Endothelial cell (in vitro differentiated cells): ENCODE data around the gene LRRC8B. TPM values are rescaled to one million over a fixed set of nuclear protein-coding genes. Genes with fewer than 3 reads are reported as not detected.

Experiments
- DNase-seq: peaks from one replicate; pipeline ENCODE4 v3.0.0; 2021; ENCODE audit warnings: low spot score
- H3K27ac Mint-ChIP-seq: one replicate; pipeline ENCODE4 v1.8.0; 2021; ENCODE audit warnings: mixed read lengths, inconsistent platforms; ENCODE audit not compliant: unreplicated experiment
- H3K27me3 Mint-ChIP-seq: one replicate; pipeline ENCODE4 v1.8.0; 2021; ENCODE audit warnings: mild to moderate bottlenecking, moderate library complexity, mixed read lengths, inconsistent platforms; ENCODE audit not compliant: unreplicated experiment
- H3K36me3 Mint-ChIP-seq: one replicate; pipeline ENCODE4 v1.8.0; 2021; ENCODE audit warnings: mild to moderate bottlenecking, low read depth, mixed read lengths, inconsistent platforms; ENCODE audit not compliant: unreplicated experiment
- H3K4me1 Mint-ChIP-seq: one replicate; pipeline ENCODE4 v1.8.0; 2021; ENCODE audit warnings: mild to moderate bottlenecking, mixed read lengths, inconsistent platforms; ENCODE audit not compliant: unreplicated experiment
- H3K4me3 Mint-ChIP-seq: one replicate; pipeline ENCODE4 v1.8.0; 2021; ENCODE audit warnings: mild to moderate bottlenecking, mixed read lengths, inconsistent platforms; ENCODE audit not compliant: unreplicated experiment
- H3K9me3 Mint-ChIP-seq: one replicate; pipeline ENCODE4 v1.8.0; 2021; ENCODE audit warnings: mixed read lengths, inconsistent platforms; ENCODE audit not compliant: unreplicated experiment
- total RNA-seq: library from RNA; stranded (reverse); fragmentation: NEBNext Ultra II Directional; extraction: Animal tissue kit (Norgen Biotek cat#: 25700); gene quantifications from one replicate; pipeline ENCODE4 v1.2.1, GENCODE V29; 2021; ENCODE audit not compliant: unreplicated experiment
- TF ChIP-seq, protein P1 (sequence below): fragments of 200-600 bp; sonication (generic); IDR thresholded peaks from one replicate; pipeline ENCODE4 v1.5.0; 2021; ENCODE audit warnings: antibody characterized with exemption; ENCODE audit not compliant: unreplicated experiment

Gene LRRC8B
- total RNA-seq, 1 donor from 2014 or later: 14.5 TPM

DNA sequence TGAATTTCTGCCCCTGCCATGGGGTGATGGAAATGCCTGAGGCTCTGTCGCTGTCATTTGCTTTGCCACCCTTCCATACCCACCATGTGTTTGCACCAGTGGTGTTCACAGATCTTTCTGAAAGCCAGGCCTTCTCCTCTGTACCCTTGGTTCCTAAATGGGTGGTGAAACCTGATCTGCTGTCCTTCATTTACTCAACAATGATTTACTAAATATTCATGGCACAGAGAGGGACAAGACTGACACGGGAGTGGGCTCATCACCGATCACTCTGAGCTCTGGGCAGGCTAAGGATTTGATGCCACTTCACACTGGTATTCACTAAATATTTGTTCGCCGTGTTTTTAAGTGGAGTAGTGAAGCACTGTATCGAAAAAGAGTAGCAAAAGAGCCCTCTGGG lies 40.9 kb downstream of the LRRC8B start:
- Mint-ChIP-seq H3K36me3 (peaks cover 4% of the 10 kb centered on the region), H3K9me3 (no peaks in the 10 kb centered on the region), H3K4me1 (peaks cover 14% of the 10 kb centered on the region), H3K4me3 (no peak overlapping the region), H3K27ac (no peak overlapping the region), H3K27me3 (no peaks in the 10 kb centered on the region)
- TF ChIP-seq, protein P1, sequence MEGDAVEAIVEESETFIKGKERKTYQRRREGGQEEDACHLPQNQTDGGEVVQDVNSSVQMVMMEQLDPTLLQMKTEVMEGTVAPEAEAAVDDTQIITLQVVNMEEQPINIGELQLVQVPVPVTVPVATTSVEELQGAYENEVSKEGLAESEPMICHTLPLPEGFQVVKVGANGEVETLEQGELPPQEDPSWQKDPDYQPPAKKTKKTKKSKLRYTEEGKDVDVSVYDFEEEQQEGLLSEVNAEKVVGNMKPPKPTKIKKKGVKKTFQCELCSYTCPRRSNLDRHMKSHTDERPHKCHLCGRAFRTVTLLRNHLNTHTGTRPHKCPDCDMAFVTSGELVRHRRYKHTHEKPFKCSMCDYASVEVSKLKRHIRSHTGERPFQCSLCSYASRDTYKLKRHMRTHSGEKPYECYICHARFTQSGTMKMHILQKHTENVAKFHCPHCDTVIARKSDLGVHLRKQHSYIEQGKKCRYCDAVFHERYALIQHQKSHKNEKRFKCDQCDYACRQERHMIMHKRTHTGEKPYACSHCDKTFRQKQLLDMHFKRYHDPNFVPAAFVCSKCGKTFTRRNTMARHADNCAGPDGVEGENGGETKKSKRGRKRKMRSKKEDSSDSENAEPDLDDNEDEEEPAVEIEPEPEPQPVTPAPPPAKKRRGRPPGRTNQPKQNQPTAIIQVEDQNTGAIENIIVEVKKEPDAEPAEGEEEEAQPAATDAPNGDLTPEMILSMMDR: no peak
- DNase-seq: no peak

DNA sequence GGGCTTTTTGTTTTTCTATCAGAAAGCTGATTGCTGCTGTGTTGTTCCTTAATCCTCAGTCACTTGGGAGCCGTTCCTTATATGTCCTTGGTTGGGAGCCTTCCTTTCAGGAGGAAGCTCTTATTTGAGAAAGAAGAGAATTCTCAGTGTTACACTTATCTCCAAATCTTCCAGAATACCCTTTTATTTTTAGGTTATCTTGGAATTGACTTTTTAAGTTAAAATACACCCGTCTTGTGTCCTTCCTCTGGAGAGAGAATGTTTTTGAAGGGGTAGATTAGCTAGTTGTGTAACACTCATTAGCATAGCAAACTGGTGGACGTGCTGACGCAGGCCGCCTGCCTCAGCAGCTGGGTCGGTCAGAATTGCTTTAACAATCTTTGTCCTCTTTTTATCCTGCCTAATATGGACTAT lies 42.1 kb downstream of the LRRC8B start:
- Mint-ChIP-seq H3K36me3 (peaks cover 8% of the 10 kb centered on the region), H3K27me3 (no peaks in the 10 kb centered on the region), H3K4me1 (peaks cover 14% of the 10 kb centered on the region), H3K4me3 (no peak overlapping the region), H3K9me3 (no peaks in the 10 kb centered on the region), H3K27ac (peak overlapping the region; percentile 65)
- TF ChIP-seq, protein P1: no peak
- no peak for DNase-seq

DNA sequence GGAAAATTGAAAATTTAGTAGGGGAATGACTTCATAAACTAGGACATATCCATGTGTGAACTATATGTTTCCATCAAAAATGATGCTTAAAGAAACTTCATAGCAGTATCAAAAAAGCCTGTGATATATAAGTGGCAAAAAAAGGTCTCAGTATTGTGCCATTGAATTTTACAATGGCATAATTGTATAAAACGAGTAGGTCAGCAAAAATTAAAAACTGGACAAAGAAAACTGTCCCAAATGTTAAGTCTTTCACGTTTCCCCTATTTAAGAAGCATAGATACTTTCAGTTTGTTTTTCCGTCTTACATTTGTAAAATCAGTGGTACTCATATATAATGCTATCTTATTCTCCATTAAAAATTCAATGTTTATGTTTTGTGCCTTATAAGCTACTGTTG lies 43.2 kb downstream of the LRRC8B start:
- TF ChIP-seq, protein P1: no peak
- Mint-ChIP-seq H3K36me3 (peaks cover 13% of the 10 kb centered on the region), H3K4me3 (no peak overlapping the region), H3K27ac (no peak overlapping the region), H3K9me3 (no peaks in the 10 kb centered on the region), H3K27me3 (no peaks in the 10 kb centered on the region), H3K4me1 (peaks cover 10% of the 10 kb centered on the region)
- DNase-seq: no peak

DNA sequence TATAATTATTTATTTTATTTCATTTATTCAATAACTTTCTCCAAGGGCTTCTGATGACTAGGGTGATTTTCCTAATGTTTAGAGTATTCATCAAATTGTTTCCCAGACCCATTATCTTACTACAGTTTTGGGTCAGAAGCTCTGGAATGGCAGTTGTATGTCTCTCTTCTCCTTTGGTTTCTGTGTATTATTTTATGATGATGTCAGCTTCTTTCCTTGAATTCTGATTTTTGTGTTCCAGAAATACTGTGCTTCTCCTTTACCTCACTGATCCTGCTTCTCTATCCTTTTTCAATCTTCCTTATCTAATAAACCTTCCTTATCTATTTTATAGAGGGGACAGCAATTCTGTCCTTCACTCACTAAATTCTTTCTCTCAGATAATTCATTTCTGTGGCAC lies 48.8 kb downstream of the LRRC8B start:
- DNase-seq: no peak
- no peaks in the 10 kb centered on the region for H3K4me1 Mint-ChIP-seq
- TF ChIP-seq, protein P1: no peak
- H3K9me3 Mint-ChIP-seq: no peaks in the 10 kb centered on the region
- no peak overlapping the region for H3K27ac Mint-ChIP-seq
- H3K36me3 Mint-ChIP-seq: peaks cover 13% of the 10 kb centered on the region
- H3K27me3 Mint-ChIP-seq: no peaks in the 10 kb centered on the region
- no peak overlapping the region for H3K4me3 Mint-ChIP-seq

DNA sequence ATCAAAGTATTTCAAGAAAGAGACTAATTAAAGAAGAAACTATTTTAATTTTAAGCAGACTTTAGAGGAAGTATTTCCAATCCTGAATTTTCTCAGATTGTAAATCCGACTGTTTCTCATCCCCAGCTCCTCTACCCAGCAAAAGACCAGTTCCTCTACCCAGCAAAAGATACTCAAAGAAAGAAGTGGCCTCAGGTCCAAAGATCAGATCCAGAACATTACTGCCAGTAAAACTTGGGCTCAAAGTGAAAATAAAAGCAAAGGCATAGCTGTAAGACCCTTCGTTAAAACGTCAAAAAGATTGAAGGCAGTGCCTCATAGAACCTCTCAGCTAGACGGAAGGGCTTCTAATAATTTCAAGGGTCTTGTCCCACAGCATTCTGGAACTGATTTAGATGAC lies 50.0 kb downstream of the LRRC8B start:
- no peak overlapping the region for H3K4me3 Mint-ChIP-seq
- no peaks in the 10 kb centered on the region for H3K4me1 Mint-ChIP-seq
- DNase-seq: no peak
- H3K27me3 Mint-ChIP-seq: no peaks in the 10 kb centered on the region
- H3K36me3 Mint-ChIP-seq: peaks cover 13% of the 10 kb centered on the region
- no peak overlapping the region for H3K27ac Mint-ChIP-seq
- TF ChIP-seq, protein P1: no peak
- no peaks in the 10 kb centered on the region for H3K9me3 Mint-ChIP-seq
